ENCODE data around the gene HLA-C. TPM values are rescaled to one million over a fixed set of nuclear protein-coding genes. Genes with fewer than 3 reads are reported as not detected.

HLA-C gene
- polyA plus RNA-seq, 1 experiment = 245 TPM

DNA sequence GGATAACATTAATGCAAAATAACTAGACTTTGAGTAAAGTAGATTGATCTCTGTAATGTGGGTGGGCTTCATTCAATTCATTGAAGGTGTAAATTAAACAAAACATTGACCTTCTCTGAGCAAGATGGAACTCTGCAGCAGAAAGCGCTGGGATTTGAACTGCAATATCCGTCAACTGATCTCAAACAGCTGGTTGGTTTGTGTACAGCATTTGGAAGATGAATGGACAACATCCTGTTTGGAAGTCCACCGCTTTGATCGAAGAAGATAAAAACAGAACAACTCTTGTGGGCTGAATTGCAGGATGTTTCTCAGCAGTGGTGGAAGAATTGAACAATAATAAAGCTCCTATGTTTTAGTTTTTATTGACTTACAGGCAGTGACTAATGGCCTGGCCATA, 20.6 kb downstream of the HLA-C start:
- no peak overlapping the region for H3K4me3 ChIP-seq (ENCODE audit: low read depth, low read length)
- ChIA-PET CTCF (no interaction called here), POLR2A (no interaction called here)
- DNase-seq (ENCODE audit: low read depth, low spot score) = no peak
- no peaks in the 10 kb centered on the region for H3K9me3 ChIP-seq (ENCODE audit: control insufficient read depth, insufficient read depth, low read length)
- H3K27me3 ChIP-seq (ENCODE audit: control insufficient read depth, insufficient read depth, low read length) = peaks cover 6% of the 10 kb centered on the region
- H3K27ac ChIP-seq (ENCODE audit: low read depth, low read length) = no peak overlapping the region
- TF ChIP-seq, protein P1, sequence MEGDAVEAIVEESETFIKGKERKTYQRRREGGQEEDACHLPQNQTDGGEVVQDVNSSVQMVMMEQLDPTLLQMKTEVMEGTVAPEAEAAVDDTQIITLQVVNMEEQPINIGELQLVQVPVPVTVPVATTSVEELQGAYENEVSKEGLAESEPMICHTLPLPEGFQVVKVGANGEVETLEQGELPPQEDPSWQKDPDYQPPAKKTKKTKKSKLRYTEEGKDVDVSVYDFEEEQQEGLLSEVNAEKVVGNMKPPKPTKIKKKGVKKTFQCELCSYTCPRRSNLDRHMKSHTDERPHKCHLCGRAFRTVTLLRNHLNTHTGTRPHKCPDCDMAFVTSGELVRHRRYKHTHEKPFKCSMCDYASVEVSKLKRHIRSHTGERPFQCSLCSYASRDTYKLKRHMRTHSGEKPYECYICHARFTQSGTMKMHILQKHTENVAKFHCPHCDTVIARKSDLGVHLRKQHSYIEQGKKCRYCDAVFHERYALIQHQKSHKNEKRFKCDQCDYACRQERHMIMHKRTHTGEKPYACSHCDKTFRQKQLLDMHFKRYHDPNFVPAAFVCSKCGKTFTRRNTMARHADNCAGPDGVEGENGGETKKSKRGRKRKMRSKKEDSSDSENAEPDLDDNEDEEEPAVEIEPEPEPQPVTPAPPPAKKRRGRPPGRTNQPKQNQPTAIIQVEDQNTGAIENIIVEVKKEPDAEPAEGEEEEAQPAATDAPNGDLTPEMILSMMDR (IDR thresholded peaks at IDR 0.05; ENCODE audit: low read depth, low read length) = no peak

GRCh38 chr6:31249184-31249583, 22.7 kb downstream of the HLA-C start:
- POLR2A ChIA-PET = no interaction called here
- Histone ChIP-seq H3K4me3 (ENCODE audit: low read depth, low read length) (no peak overlapping the region), H3K27ac (ENCODE audit: low read depth, low read length) (no peak overlapping the region), H3K27me3 (ENCODE audit: control insufficient read depth, insufficient read depth, low read length) (peaks cover 6% of the 10 kb centered on the region), H3K9me3 (ENCODE audit: control insufficient read depth, insufficient read depth, low read length) (no peaks in the 10 kb centered on the region)
- no peak for DNase-seq (ENCODE audit: low read depth, low spot score)
- TF ChIP-seq, protein P1 (IDR thresholded peaks at IDR 0.05; ENCODE audit: low read depth, low read length) = no peak
- CTCF ChIA-PET = no interaction called here

DNA sequence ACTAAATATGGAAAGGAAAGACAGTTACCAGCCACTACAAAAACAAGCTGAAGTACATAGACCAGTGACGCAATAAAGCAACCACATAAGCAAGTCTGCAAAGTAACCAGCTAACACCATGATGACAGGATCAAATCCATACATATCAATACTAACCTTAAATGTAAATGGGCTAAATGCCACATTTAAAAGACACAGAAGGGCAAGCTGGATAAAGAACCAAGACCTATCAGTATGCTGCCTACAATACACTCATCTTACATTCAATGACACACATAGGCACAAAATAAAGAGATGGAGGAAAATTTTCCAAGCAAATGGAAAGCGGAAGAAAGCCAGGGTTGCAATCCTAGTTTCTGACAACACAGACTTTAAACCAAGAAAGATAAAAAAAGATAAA, 24.1 kb downstream of the HLA-C start:
- ChIA-PET POLR2A (no interaction called here), CTCF (no interaction called here)
- Histone ChIP-seq H3K9me3 (ENCODE audit: control insufficient read depth, insufficient read depth, low read length) (no peaks in the 10 kb centered on the region), H3K27me3 (ENCODE audit: control insufficient read depth, insufficient read depth, low read length) (peaks cover 6% of the 10 kb centered on the region), H3K27ac (ENCODE audit: low read depth, low read length) (no peak overlapping the region), H3K4me3 (ENCODE audit: low read depth, low read length) (no peak overlapping the region)
- DNase-seq (ENCODE audit: low read depth, low spot score) = no peak
- TF ChIP-seq, protein P1 (IDR thresholded peaks at IDR 0.05; ENCODE audit: low read depth, low read length) = no peak

DNA sequence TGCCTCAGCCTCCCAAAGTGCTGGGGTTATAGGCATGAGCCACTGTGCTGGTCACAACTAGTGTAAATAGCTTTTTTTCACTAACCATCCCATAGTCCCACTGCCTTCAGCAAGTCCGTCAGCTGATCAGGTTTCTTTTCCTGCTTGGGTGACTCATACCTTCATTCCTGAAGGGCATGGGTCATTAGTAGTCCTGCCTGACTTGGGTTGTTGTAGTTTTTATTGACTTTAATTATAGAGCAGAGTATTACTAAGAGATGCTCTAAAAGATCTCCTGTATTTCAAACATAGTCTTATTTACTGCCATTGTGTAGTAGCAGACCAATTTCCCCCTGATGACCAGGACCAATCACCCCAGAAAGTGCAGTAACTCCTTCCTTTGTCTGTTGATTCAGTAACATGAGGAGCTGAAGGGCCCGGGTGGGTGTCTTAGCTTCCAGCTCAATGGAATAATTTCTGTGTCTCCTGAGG, 25.8 kb downstream of the HLA-C start:
- ChIA-PET CTCF (no interaction called here), POLR2A (no interaction called here)
- Histone ChIP-seq H3K9me3 (ENCODE audit: control insufficient read depth, insufficient read depth, low read length) (no peaks in the 10 kb centered on the region), H3K27me3 (ENCODE audit: control insufficient read depth, insufficient read depth, low read length) (peaks cover 13% of the 10 kb centered on the region), H3K4me3 (ENCODE audit: low read depth, low read length) (no peak overlapping the region), H3K27ac (ENCODE audit: low read depth, low read length) (no peak overlapping the region)
- peak; percentile 39 for DNase-seq (ENCODE audit: low read depth, low spot score)
- TF ChIP-seq, protein P1 (IDR thresholded peaks at IDR 0.05; ENCODE audit: low read depth, low read length) = no peak

DNA sequence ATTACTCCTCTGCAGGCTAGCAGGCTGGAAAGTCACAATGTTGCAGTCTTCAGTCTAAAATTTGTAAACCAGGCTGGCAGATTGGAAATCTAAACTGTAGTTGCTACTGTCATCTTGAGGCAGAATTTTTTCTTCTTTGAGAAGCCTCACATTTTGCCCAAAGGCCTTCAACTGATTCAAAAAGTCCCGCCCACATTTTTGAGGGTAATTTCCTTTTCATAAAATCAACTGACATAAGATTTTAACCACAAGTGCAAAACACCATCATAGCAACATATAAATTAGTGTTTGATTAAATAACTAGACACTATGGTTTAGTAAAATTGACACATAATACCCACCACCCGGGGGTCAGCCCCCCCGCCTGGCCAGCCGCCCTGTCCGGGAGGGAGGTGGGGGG, 28.4 kb downstream of the HLA-C start:
- DNase-seq (ENCODE audit: low read depth, low spot score) = no peak
- ChIA-PET POLR2A (interaction anchor here (0.6 kb wide), 1 partner anchor 125 kb away, joined by 6 read pairs; no protein-coding TSS in a partner anchor), CTCF (no interaction called here)
- TF ChIP-seq, protein P1 (IDR thresholded peaks at IDR 0.05; ENCODE audit: low read depth, low read length) = no peak
- Histone ChIP-seq H3K27me3 (ENCODE audit: control insufficient read depth, insufficient read depth, low read length) (peaks cover 12% of the 10 kb centered on the region), H3K9me3 (ENCODE audit: control insufficient read depth, insufficient read depth, low read length) (no peaks in the 10 kb centered on the region), H3K4me3 (ENCODE audit: low read depth, low read length) (no peak overlapping the region), H3K27ac (ENCODE audit: low read depth, low read length) (no peak overlapping the region)
